Stimulated activated CD8-positive, alpha-beta memory T cell treated with anti-CD3 and anti-CD28 coated beads, Interleukin-12 subunit alpha, Interleukin-12 subunit beta, amount 100 ng/mL, for 4 hours (primary cell): Measurements from ENCODE around the gene PLPP3.

Experiments
- DNase-seq: peaks from one replicate; pipeline ENCODE4 v3.0.0-alpha.2; 2020; ENCODE audit warnings: low read depth

The PLPP3 gene

DNA sequence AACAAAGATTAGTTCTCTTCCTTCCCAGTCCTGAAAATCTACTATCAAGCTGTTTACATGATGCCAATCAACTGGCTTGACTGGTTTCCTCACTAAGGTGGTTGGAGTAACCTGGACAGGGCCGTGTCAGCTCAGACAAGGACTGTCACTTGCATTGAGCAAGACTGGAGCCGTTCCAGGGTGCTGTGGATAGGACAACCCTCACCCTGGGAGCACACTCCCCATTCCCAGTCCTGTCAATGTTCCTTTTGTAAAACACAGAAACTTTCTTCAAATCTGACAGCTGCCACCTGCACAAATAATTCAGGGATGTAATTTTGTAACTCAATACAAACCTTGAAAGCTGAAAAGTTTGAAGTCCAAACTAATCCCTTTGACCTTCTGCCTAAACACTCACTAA, 31.4 kb downstream of the PLPP3 start:
- no peak for DNase-seq

DNA sequence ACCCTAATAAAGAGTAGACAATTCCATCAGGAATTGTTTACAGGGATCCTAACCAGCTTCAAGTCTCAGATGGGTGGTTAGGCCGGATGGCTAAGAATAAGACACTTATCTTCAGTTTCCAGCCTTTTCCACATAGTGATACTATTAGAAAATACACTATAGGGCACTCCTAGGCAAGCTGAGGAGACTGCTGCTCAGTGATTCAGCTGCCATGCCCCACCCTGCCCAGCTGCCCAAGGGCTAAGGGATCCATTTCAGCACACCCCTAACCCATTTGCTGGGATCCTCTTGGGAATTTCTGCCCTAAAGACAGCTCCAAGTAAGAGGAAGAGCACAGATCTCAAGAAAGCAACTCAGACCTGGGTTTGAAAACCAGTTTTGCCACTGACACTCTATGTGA, 31.9 kb downstream of the PLPP3 start:
- DNase-seq = no peak

DNA sequence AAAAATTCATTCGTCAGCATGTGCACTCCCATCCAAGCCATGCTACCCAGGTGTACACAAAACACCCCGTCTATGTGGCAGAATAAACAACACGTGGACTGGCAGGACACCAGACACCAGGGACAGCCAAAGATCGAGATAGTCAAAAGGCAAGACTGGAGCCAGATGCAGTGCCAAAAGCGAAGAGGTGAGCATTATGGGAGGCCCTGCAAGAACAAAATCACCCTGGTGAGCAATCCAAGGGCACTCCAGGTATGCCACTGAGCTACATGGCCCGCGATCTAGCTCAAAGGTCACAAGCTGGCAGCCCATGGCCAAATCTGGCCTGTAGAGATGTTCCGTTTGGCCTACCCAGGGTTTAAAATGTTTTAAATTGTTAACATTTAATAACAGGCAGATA, 33.7 kb downstream of the PLPP3 start:
- DNase-seq = no peak

DNA sequence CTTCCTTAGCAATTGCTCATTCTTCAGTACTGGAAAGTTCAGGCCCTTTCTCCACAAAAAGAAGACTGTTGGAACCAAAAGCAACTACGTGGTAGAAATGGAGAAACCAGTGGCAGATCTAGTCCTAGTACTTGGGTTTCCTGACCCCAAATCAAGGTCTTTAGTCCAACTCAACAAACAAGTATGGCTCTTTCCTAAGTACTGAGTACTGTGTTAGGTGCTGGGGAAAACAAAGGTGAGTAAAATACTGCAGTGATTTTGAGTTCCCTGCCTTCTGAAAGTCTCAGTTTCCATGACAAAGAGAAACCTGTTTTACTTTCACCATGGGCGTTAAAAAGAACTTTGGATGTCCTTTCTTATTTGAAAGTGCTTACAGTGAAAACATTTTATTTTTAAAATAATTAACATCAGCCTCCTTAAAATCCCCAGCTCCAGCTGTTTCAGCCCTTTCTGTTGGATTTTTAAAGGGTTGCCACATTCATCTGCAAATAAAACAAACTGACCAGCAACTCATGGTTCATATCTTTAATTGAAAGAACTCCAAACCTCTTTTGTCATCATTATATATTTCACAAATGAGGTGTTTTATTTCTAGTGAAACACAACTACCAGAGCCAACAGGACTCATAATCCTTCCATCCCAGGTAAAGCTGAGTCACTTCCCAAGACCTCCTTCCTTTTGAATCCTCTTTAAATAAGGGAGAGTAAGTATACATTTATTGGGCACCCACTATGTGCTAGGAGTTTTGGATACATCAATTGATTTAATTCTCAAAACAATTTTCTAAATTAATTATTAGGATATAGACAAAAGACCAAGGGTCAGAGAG, 35.4 kb downstream of the PLPP3 start:
- no peak for DNase-seq

DNA sequence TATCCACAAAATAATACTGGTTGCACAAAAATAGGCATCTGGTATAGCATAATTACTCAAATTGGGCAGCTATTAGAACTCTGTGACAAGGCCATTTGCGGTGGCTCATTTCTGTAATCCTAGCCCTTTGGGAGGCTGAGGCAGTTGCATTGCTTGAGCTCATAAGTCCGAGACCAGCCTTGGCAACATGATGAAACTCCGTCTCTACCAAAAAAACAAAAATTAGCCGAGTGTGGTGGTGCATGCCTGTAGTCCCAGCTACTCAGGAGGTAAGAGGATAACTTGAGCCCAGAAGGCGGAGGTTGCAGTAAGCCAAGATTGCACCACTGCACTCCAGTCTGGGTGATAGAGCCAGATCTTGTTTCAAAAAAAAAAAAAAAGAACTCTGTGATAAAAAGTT, 36.7 kb downstream of the PLPP3 start:
- DNase-seq = no peak

DNA sequence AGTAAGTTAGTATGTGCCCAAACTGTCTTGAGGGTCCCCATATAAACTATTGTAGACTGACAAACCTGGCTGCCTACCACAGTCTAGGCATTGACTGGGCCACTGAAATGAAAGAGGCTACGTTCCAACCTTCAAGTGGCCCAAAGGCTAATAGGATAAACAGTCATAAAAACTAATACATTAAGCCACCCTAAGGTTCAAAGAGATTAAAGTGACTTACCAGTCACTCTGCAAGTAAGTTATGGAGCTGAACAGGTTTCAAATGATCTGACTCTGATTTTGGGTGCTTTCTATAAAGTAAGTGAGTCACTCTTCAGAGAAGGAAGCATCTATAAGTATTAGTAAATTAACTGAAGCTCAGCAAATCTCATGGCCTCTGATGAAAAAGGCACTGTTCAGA, 38.0 kb downstream of the PLPP3 start:
- no peak for DNase-seq

DNA sequence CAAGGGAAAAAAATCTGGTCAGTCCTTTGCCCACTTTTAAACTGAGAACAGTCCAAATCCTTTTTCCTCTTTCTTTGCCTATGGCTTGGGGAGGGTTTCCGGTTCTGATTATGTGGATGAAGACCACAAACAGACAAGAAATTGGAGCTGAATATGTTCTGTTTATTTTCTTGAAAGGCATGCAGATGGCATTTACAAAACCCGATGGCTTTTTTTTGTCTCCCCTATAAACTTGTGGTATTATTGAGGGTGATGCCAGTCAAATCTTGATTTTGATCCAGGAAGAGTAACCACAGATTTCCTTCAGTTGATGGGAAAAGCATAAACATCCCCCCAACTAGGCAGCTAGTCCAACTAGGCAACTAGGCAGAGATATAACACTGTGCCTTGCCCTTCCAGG, 38.9 kb downstream of the PLPP3 start:
- DNase-seq = no peak

DNA sequence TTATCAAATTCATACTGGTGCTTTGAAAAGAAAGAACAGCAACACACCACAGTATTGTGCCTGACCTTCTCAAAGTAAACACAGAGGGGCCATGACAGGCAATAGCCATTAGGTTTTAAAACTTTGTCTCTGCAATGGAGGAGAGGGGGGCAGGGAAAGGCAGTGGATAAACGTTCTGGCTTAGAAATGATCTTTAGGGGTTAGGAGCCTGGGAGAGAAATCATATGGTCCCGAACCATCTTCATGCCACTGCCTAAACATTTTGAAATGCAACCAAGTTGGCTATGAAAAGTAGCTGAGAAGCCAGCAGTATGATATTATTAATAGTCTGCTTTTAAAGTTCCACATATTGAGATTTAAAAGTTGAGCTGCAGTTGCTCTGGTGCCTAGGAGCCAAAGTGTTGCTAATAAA, 39.8 kb downstream of the PLPP3 start:
- DNase-seq = no peak

DNA sequence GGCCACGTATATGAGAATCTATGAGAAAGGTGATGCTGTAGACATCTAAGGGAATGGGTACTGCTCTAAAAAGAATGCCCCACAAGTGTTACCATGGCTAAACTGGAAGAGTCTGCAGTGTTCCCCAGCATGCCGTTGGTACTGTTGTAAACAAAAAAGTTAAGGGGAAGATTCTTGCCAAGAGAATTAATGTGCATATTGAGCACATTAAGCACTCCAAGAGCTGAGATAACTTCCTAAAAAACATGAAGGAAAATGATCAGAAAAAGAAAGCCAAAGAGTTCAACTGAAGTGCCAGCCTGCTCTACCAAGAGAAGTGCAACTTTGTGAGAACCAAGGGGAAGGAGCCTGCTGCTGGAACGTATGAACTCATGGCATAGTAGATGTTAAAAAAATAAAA, 40.8 kb downstream of the PLPP3 start:
- no peak for DNase-seq

DNA sequence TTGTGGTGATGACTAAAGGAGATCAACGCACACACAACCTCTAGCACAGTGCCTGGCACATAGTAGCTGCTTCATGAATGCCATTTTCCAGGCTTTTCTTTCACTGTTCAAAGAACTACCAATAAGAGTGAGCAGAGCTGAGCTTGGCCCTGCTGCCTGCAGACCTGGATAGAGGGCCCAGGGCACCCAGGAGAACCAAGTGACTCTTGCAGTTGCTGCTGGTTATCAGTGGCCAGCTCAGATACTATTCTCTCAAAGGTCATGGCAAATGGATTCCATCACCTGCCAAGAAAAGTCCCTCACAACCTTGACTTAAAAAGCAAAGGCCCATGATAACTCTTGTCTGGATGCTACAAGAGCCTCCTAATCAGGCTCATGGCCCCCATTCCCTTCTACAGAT, 41.7 kb downstream of the PLPP3 start:
- no peak for DNase-seq

DNA sequence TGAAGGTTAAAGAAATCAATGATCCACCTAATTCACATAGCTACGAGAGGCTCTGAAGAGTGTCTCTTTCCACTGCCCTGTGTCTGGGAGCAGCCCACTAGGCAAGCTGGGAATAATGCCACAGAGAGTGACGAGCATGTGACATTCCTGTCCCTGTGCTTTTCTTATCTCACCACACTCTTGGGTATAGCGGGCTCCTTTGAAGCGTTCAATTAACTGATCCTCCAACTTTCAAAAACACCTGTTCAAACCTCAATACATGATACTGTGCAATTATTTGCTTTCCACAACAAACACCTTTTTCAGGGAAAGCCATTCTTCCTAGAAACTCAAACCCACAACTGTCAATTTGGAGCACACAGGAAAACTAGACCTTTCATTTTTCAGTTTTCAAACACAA, 43.4 kb downstream of the PLPP3 start:
- DNase-seq = no peak

DNA sequence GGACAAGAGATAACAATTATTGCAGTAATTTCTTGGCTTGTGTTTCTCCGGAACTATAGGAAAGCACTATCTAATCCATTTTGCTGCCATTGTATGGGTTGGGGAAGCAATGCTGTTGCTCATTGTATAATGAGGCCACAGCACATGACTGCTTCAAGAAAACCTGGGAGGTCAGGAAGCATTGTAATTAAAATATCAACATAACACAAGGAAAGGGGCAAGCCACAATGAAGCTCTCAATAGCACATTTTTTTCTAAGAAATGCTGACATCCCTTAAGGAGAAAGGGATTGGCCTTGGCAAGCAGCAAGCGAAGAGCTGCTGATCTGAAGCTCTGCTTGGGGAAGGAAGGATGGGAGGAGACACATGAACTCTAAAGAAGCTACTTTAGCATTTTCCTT, 44.0 kb downstream of the PLPP3 start:
- no peak for DNase-seq

DNA sequence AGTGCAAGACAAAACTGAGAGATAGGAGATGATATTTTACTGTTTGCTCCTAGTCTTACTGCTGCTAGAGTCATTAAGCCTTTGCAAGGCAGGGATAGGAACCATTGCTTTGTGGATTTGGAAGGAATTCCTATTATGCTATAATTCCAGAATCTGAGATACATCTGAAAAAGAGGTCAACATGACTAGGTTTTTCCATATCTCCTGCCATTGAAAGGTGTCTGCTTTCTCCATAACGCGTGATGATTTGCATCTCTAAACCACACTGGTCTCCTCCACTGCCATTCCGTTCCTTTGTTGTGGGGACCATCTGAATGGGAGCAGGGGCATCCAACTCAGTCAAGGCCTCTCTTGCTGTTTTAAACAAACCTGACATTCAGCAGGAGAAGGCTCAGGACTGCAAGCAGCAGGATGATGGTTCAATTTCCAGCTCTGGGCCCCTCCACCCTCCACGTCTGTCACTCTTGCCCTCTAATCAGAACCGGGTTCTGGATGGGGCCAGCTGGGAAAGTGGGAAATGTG, 45.2 kb downstream of the PLPP3 start:
- DNase-seq = no peak

DNA sequence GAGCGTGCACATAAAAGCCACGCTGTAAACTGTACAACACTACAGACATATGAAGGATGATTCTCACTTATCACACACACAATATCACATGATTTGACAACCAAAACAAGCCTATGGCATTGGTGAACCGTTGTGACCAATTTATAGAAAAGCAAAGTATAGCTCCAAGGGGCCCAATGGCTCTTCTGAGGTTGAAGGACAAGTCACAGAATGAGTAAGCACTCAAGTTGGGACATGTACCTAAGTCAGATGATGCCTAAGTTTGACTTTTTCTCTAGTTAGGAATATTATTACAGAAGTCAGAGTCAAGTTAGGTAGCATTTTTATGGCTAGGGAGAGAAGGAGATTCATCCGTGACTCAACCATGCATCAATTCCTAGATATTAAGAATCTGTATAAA, 45.7 kb downstream of the PLPP3 start:
- DNase-seq = no peak

DNA sequence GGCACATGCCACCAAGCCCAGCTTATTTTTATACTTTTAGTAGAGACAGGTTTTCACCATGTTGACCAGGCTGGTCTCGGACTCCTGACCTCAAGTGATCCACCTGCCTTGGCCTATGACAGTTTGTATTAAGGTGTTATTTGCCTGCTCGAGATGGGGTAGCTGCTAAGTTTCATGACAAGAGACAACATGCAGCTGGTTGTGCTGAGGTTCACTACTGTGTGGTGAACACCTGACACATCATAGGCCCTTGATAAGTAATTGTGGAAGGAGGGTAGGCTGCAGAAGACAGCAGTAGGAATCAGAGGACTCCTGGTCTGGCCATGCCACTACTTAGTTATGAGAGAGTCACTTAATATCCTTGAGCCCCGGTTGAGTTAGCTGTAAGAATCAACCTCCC, 46.2 kb downstream of the PLPP3 start:
- no peak for DNase-seq

DNA sequence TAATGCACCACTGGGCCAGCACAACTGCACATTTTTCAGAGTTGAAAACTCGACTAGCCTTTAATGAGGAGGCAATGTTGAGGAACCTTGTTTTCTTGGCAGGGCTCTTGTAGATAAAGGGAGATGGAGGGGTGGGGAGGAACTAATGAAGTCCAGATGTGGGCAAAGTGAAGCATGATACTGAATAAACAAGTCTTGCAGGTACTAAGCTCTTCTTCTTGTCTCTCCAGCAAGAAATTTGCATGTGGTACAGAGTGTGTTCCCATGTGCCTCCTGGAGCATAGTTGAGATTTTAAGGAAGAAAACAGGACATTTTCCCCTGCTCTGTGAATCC, 47.0 kb downstream of the PLPP3 start:
- no peak for DNase-seq

DNA sequence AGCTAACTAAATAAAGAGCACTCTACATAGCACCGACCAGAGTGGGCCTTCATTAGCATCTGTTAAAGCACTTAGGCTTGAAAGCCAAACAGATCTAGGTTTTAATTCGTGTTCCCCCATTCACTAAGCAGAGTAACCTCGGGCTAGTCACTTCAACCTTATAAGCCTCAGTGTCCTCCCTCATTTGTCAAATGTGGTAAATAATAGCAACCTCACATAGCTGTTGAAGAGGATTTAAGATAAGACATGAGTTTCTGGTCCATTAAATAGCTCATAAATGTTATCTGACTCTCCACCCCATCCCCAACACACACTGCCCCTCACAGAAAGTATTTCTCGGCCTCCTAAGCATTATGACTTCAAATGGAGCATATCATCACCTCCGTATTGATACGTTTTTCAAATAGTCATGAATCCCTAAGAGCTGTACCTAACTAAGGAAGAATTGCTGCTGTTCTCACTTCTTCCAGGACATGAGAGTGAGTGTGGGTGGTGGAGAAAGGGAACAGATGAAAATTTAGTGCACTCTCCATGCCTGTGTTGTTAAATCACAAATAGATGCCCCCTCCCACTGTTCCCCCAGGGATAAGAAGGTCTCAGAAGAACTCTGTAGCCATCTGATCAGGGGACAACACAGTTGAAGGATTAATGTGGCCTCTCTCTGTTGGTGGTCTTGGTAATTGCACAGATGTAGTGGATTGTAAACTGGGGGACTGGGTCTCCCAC, 47.6 kb downstream of the PLPP3 start:
- no peak for DNase-seq

DNA sequence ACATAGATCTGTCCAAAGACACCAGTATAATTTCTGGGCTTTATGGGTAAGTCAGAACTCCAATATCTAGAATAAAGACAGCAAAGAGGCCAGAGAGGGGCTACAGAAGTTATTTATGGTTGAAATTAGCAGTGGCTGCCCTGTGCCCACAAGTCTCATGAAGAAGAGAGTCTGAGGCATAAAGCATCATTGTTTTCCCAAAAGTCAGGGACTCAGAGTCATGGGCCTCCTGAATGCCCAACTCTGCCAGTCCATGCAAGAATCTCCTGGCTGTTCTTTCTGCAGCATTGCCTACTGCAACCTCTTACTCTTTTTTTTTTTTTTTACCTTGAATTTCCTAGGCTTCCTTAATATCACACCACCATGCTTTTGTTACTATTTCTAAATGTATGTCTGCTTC, 49.6 kb downstream of the PLPP3 start:
- no peak for DNase-seq

DNA sequence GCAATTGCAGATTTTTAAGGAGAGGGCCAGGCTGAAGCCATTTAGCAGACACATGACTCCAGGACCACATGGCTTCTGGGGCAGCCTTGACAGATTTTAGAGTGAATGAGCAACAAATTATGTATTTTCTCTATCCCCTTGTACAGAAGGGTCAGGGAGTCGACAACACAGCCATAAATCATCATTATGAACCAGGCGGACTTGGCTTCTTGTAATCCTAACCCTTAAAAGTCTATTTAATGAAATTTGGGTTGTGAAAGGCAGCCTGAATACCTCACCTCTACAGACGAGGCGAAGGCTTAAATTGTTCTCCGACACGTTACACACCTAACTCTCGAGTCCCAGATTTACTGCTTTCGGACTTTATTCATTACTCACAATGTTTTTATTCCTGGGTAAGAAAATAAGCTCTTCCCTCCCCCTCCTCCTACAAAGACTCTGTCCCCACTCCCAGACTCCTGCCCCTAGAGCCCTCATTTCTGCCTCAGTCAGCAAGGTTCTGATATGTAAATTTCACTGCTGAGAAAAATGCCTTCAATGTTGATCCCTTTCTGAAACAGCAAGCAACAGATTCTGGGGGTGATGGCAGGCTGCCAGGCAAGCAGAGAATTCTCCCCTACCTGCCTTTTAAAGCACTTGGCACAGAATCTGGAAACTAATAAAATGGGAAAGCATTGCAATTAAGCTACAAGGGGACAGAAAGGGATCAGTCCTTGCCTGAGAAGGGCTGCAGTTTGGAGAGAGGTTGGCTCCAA, 51.6 kb downstream of the PLPP3 start:
- no peak for DNase-seq

DNA sequence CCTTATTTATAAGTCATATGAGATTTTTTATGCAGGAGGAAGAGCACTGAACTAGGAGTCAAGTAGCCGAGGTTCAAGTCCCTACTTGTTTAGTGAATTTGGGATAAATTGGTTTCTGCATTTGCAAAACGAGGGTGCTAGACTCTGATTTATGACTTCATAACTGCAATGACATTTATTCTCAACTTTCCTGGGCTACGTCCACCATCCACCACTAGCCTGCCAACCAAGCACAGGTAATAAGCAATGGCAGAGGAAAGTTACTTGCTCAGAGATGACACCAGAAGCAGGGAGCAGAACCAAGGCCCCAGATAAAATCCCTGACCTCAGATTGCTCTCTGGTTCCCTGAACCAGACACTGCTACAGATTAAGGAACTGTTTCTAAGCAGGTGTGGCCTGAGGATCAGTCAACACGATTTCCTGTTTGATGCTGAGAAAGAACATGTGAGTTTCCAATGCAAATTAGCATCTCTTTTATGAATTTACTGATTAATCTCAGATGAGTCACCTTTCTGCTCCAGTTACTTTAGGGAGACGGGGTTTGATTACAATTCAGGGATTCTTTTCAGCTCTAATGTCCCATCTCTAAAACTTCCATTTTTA, 52.7 kb downstream of the PLPP3 start:
- no peak for DNase-seq

DNA sequence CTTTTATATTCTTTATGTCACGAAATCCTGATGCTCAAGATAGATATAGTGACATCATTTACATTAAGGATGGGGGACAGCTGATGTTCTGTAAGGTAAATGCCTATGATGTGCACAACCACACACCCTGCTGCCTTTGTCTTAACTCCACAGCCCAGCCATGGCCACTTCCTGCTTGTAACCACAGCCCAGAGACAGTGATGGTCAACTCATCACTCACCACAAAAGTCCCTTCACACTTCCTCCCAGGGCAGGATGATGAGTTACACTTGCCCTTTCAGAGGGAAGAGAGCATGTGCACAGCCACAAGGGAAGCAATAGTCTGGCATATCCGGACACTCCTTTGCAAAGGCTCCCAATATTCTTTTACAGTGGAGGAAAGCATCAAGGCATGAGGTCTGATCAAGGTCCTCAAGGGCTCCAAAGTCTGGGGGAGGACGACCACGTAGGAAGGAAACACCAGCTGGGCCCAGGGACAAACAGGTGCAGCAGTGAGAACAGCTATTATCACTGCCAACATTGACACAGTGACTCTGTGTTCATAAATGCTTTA, 53.8 kb downstream of the PLPP3 start:
- DNase-seq = no peak

DNA sequence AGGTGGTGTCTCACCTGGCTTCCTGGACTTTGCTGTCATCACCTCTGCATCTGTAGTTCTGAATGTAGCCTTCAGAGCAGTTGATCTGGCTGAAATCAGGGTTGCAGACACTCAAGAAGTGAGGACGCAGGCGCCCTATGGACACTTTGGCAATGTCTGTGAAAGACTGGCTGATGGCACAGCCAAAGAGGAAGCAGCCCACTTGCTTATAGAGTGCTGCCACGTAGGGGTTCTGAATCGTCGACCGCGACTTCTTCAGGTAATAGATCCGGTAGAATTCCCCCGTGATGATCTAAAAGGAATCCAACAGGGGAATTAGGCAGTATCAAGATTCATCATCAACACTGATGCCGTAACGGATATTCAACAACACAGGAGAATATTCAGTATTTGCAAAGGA, 55.1 kb downstream of the PLPP3 start:
- DNase-seq = no peak
